ENCODE results near the gene TBATA. TPM values are rescaled to one million over a fixed set of nuclear protein-coding genes. Genes with fewer than 3 reads are reported as not detected.
"Not testable (repeated sequence)": the region's sequence is repeated elsewhere in the genome, so short reads cannot be mapped to it uniquely, and the experiment has no call there.

Gene TBATA
- total RNA-seq, 1 donor from 2014 or later, result not detected

- no peak for DNase-seq (ENCODE audit: low read depth)
These were observed 5.4 kb downstream of the TBATA start for GRCh38 chr10:70779511-70780369.

- DNase-seq (ENCODE audit: low read depth), result no peak
These were observed 6.1 kb downstream of the TBATA start for GRCh38 chr10:70779088-70779487.

- no peak for DNase-seq (ENCODE audit: low read depth)
These were observed 6.8 kb downstream of the TBATA start for GRCh38 chr10:70778267-70778924.

GRCh38 chr10:70777063-70777875 lies 7.9 kb downstream of the TBATA start:
- no peak for DNase-seq (ENCODE audit: low read depth)

- no peak for DNase-seq (ENCODE audit: low read depth)
These were observed 8.6 kb downstream of the TBATA start for GRCh38 chr10:70776455-70777005.

DNA sequence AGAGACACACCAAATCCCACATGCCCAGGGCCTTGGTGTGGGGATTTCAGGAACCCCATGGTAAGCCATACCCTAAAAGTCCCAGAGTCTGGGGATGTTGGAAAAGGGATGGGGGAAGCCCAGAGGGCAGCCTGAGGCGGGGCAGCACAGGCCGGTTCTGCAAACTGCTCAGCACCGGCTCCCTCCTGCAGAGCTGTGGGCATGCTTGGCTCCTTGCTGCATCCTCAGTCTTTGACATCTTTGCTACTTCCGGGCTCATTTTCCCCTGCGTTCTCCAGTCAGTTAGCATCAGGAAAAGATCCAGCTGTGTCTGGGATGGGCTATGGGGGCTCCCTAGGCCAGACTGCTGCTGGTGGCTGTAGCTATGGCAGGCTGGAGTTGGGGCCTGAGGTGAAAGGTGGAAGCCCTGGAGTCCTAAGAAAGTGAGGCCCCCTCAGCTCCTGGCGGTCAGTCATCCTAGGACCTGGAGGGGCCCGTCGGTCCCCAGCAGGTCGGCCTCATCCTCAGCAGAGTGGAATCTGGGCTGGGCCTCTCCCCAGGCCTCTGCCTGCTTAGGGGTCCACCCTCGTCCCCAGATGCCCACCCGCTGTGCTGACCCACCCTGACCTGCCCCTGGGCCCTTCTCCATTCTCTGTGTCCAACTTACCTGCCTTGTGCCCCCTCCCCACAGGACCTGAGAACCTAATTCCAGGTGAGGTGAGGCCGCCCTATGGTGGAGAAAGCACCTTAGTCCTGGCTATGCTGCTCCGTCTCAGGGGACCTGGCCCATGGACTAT lies 9.3 kb downstream of the TBATA start:
- DNase-seq (ENCODE audit: low read depth), result no peak

DNA sequence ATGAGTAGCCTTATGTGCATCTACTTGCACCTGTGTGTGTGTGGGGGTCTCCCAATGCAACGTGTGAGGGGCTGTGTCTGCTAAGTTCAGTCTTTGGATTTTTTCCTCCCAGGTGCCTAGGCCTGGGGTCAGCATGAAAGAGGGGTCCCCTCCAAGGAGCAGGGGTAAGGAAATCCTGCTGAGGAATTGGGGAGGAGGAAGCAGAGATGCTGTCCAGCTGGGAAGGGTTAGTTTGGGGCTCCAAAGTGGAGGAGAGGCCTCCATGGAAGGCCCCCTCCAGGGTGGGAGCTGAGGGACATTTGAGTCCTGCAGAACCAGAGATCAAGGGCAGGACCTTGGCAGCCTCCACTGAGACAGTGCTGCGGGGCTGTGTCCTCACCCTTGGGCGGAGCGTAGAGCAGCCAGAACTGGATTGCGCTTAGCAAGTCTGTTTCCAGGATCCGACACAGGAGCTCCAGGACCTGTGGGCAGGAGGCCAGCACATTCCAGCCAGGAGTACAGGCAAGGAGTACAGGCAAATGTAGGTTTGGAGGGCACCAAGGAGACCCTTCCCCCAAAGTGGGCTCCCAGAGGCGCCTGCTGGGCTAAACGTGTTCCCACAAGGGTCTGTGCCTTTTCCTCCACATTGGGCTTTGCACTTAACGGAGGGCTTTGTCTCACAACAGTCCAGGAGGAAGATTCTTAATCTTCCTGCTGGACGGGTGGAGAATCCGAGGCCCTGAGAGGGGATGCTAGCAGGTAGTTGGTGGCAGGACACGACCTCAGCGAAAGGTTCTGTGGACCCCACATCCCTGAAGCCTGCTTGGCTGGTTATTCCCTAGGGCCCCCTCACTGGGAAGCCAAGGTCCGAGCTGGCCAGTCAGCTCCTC lies 10.1 kb downstream of the TBATA start:
- DNase-seq (ENCODE audit: low read depth), result no peak

- DNase-seq (ENCODE audit: low read depth), result no peak
These were observed 11.0 kb downstream of the TBATA start for GRCh38 chr10:70773965-70774809.

- no peak for DNase-seq (ENCODE audit: low read depth)
These were observed 11.7 kb downstream of the TBATA start for GRCh38 chr10:70773461-70773860.

GRCh38 chr10:70772627-70773026 lies 12.6 kb downstream of the TBATA start:
- DNase-seq (ENCODE audit: low read depth), result no peak

DNA sequence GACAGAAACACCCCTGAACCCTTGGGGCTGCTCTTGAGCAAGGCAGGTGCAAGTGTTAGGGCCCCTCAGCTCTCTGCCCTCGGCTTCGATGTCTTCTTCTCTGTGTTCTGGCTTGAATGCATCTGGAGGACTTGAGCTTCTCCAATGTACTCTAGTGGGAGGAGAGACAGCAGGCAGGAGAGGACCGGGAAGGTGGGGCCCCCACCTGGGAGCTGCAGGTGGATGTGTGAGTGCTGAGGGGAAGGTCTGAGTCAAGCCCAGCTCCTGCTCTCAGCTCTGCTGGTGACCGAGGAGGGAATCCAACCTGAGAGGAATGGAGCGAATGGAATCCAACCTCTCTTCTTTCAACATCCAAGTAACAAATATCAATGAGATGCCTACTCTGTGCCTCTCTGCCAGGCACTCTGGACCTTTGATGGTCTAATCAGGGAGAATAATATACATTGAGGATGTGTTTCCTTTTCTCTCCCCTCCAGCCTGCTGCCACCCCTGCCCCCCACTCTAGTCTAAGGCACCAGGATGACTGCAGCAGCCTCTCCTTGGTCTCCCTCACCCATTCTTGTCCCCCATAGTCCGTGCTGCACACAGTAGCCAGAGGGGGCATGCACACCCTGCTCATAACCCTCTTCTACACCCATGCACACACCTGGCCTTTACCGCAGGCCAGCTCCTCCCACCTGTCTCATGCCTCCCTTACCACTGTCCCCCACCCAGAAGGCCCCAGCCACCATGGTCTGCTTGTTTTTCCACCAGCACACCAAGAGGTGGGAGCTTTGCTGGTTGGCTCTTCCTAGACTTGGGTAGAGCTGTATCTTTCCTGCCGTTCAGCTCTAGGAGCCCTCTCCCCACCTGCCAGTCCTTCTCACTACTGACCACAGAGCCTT lies 13.6 kb downstream of the TBATA start:
- DNase-seq (ENCODE audit: low read depth), result no peak

GRCh38 chr10:70770516-70770915 lies 14.7 kb downstream of the TBATA start:
- DNase-seq (ENCODE audit: low read depth), result not testable (repeated sequence)

- DNase-seq (ENCODE audit: low read depth), result no peak
These were observed 15.2 kb downstream of the TBATA start for GRCh38 chr10:70770001-70770400.

GRCh38 chr10:70769121-70769520 lies 16.1 kb downstream of the TBATA start:
- no peak for DNase-seq (ENCODE audit: low read depth)

DNA sequence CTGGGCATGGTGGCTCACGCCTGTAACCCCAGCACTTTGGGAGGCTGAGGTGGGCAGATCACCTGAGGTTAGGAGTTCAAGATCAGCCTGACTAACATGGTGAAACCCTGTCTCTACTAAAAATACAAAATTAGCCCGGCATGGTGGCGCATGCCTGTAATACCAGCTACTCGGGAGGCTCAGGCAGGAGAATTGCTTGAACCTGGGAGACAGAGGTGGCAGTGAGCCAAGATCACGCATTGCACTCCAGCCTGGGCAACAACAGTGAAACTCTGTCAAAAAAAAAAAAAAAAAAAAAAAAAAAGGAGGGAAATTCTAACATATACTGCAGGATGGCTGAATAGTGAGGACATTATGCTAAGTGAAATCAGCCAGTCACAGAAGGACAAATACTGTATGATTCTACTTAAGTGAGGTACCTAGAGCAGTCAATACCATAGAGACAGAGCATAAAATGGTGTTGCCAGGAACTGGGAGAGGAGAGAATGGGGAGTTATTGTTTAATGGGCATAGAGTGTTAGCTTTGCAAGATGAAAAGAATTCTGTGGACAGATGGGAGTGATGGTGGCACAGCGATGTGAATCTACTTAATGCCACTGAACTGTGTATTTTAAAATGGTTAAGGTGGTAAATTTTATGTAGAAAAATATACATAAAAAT lies 17.0 kb downstream of the TBATA start:
- not testable (repeated sequence) for DNase-seq (ENCODE audit: low read depth)

GRCh38 chr10:70765794-70766594 lies 19.2 kb downstream of the TBATA start:
- no peak for DNase-seq (ENCODE audit: low read depth)
